ENCODE measurements around the gene FSHR.

The FSHR gene

GRCh38 chr2:49044350-49045079 is 109.8 kb downstream of the FSHR start:
- Mint-ChIP-seq H3K4me1 (no peaks in the 10 kb centered on the region), H3K27me3 (no peaks in the 10 kb centered on the region), H3K9me3 (peaks cover 11% of the 10 kb centered on the region), H3K36me3 (ENCODE audit: insufficient read depth) (no peaks in the 10 kb centered on the region), H3K27ac (ENCODE audit: low read depth) (no peak overlapping the region), H3K4me3 (no peak overlapping the region)
- DNase-seq (ENCODE audit: low spot score in 2 of 2) = no peak
- no peak for ATAC-seq (replicated peaks; ENCODE audit: extremely low read depth, poor library complexity, severe bottlenecking)

GRCh38 chr2:49043405-49043982 is 110.8 kb downstream of the FSHR start:
- Mint-ChIP-seq H3K9me3 (peaks cover 11% of the 10 kb centered on the region), H3K27me3 (no peaks in the 10 kb centered on the region), H3K36me3 (ENCODE audit: insufficient read depth) (no peaks in the 10 kb centered on the region), H3K4me3 (no peak overlapping the region), H3K27ac (ENCODE audit: low read depth) (no peak overlapping the region), H3K4me1 (no peaks in the 10 kb centered on the region)
- DNase-seq (ENCODE audit: low spot score in 2 of 2) (no peak), ATAC-seq (replicated peaks; ENCODE audit: extremely low read depth, poor library complexity, severe bottlenecking) (no peak)

- Mint-ChIP-seq H3K27me3 (no peaks in the 10 kb centered on the region), H3K4me3 (no peak overlapping the region)
- ATAC-seq (replicated peaks; ENCODE audit: extremely low read depth, poor library complexity, severe bottlenecking) = no peak
Observed at GRCh38 chr2:49042488-49042887, 111.8 kb downstream of the FSHR start.

DNA sequence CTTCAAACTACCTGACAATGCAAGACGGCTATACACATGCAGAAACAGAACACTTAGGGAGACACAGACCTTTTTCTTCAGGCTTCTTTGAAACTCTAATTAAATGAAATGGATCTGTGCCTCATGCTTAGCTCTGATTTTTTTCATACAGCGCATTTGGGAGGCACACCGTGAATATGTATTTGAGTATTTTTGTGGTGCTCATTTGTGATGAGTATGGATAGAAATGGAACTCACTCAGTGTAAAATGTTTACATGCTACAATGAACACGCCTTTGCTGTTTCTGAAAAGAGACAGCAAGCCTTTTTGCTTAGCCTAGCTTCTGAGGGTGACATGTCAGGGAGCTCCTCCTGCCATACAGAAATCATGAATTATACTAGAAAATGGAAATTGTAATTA is 113.3 kb downstream of the FSHR start:
- peaks cover 13% of the 10 kb centered on the region for H3K9me3 Mint-ChIP-seq
- no peak overlapping the region for H3K27ac Mint-ChIP-seq (ENCODE audit: low read depth)
- H3K27me3 Mint-ChIP-seq = no peaks in the 10 kb centered on the region
- H3K36me3 Mint-ChIP-seq (ENCODE audit: insufficient read depth) = no peaks in the 10 kb centered on the region
- no peaks in the 10 kb centered on the region for H3K4me1 Mint-ChIP-seq
- H3K4me3 Mint-ChIP-seq = no peak overlapping the region
- DNase-seq (ENCODE audit: low spot score in 2 of 2) = no peak
- no peak for ATAC-seq (replicated peaks; ENCODE audit: extremely low read depth, poor library complexity, severe bottlenecking)

More at GRCh38 chr2:49042488-49042887, 111.8 kb downstream of the FSHR start:
- H3K36me3 Mint-ChIP-seq (ENCODE audit: insufficient read depth) = no peaks in the 10 kb centered on the region
- no peak overlapping the region for H3K27ac Mint-ChIP-seq (ENCODE audit: low read depth)
- DNase-seq (ENCODE audit: low spot score in 2 of 2) = no peak
- peaks cover 11% of the 10 kb centered on the region for H3K9me3 Mint-ChIP-seq
- H3K4me1 Mint-ChIP-seq = no peaks in the 10 kb centered on the region

- H3K9me3 Mint-ChIP-seq = peaks cover 13% of the 10 kb centered on the region
- H3K27ac Mint-ChIP-seq (ENCODE audit: low read depth) = no peak overlapping the region
- no peak for ATAC-seq (replicated peaks; ENCODE audit: extremely low read depth, poor library complexity, severe bottlenecking)
- DNase-seq (ENCODE audit: low spot score in 2 of 2) = no peak
- no peaks in the 10 kb centered on the region for H3K4me1 Mint-ChIP-seq
- no peaks in the 10 kb centered on the region for H3K36me3 Mint-ChIP-seq (ENCODE audit: insufficient read depth)
- H3K27me3 Mint-ChIP-seq = no peaks in the 10 kb centered on the region
- no peak overlapping the region for H3K4me3 Mint-ChIP-seq
Observed at GRCh38 chr2:49037197-49037596, 117.1 kb downstream of the FSHR start.

DNA sequence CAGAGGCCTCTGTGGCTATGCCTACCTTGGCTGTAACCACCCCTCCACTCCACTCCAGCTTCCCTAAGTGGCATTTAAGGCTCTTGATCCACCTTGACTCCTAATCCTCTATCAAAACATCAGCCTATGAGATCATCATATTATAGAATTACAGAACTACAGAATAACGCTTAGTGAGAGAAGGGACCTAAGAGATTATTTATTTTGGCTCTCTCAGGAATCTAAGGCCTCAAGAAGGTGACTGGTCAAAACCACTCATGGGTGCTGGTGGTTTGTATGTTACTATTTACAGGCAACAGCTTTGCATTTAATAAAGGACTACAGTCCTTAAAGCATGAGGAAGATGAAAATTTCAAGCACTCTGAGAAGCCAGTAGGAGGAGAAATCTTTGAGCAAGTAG is 118.8 kb downstream of the FSHR start:
- ATAC-seq (replicated peaks; ENCODE audit: extremely low read depth, poor library complexity, severe bottlenecking) = no peak
- Mint-ChIP-seq H3K4me1 (no peaks in the 10 kb centered on the region), H3K36me3 (ENCODE audit: insufficient read depth) (no peaks in the 10 kb centered on the region), H3K27ac (ENCODE audit: low read depth) (no peak overlapping the region), H3K4me3 (no peak overlapping the region), H3K9me3 (peaks cover 15% of the 10 kb centered on the region), H3K27me3 (no peaks in the 10 kb centered on the region)
- DNase-seq (ENCODE audit: low spot score in 2 of 2) = no peak

GRCh38 chr2:49033394-49034185 is 120.7 kb downstream of the FSHR start:
- Mint-ChIP-seq H3K9me3 (peaks cover 14% of the 10 kb centered on the region), H3K27me3 (no peaks in the 10 kb centered on the region)
- DNase-seq (ENCODE audit: low spot score in 2 of 2) = no peak

DNA sequence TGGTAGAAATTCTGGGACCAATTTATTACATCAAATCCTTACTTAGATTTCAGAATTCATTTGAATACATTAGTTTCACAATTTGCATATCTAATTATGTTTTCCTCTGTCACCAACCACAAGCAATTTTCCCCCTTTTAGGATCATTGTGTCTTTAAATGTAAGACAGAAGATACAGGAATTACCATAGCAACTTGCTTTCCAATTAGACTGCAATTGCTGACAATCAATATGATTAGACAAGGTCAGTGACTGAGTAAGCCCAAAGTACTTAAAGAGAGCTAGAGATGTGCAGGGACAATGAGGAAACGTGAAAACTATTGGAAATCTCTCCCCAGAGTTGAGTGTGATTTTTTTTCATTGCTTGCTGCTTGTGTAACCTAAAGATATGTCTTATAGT is 121.4 kb downstream of the FSHR start:
- no peak overlapping the region for H3K4me3 Mint-ChIP-seq
- H3K27me3 Mint-ChIP-seq = no peaks in the 10 kb centered on the region
- no peak for DNase-seq (ENCODE audit: low spot score in 2 of 2)
- H3K36me3 Mint-ChIP-seq (ENCODE audit: insufficient read depth) = no peaks in the 10 kb centered on the region
- no peaks in the 10 kb centered on the region for H3K4me1 Mint-ChIP-seq
- no peak for ATAC-seq (replicated peaks; ENCODE audit: extremely low read depth, poor library complexity, severe bottlenecking)
- H3K27ac Mint-ChIP-seq (ENCODE audit: low read depth) = no peak overlapping the region
- peaks cover 14% of the 10 kb centered on the region for H3K9me3 Mint-ChIP-seq

More at GRCh38 chr2:49033394-49034185, 120.7 kb downstream of the FSHR start:
- no peak for ATAC-seq (replicated peaks; ENCODE audit: extremely low read depth, poor library complexity, severe bottlenecking)
- Mint-ChIP-seq H3K27ac (ENCODE audit: low read depth) (no peak overlapping the region), H3K4me3 (no peak overlapping the region), H3K36me3 (ENCODE audit: insufficient read depth) (no peaks in the 10 kb centered on the region), H3K4me1 (no peaks in the 10 kb centered on the region)

- Mint-ChIP-seq H3K27me3 (no peaks in the 10 kb centered on the region), H3K9me3 (peaks cover 12% of the 10 kb centered on the region)
- no peak for ATAC-seq (replicated peaks; ENCODE audit: extremely low read depth, poor library complexity, severe bottlenecking)
Observed at GRCh38 chr2:49032126-49032525, 122.2 kb downstream of the FSHR start.

GRCh38 chr2:49029406-49029805 is 124.9 kb downstream of the FSHR start:
- no peak for ATAC-seq (replicated peaks; ENCODE audit: extremely low read depth, poor library complexity, severe bottlenecking)

More at GRCh38 chr2:49032126-49032525, 122.2 kb downstream of the FSHR start:
- DNase-seq (ENCODE audit: low spot score in 2 of 2) = no peak
- no peak overlapping the region for H3K27ac Mint-ChIP-seq (ENCODE audit: low read depth)
- no peak overlapping the region for H3K4me3 Mint-ChIP-seq
- no peaks in the 10 kb centered on the region for H3K36me3 Mint-ChIP-seq (ENCODE audit: insufficient read depth)
- no peaks in the 10 kb centered on the region for H3K4me1 Mint-ChIP-seq

DNA sequence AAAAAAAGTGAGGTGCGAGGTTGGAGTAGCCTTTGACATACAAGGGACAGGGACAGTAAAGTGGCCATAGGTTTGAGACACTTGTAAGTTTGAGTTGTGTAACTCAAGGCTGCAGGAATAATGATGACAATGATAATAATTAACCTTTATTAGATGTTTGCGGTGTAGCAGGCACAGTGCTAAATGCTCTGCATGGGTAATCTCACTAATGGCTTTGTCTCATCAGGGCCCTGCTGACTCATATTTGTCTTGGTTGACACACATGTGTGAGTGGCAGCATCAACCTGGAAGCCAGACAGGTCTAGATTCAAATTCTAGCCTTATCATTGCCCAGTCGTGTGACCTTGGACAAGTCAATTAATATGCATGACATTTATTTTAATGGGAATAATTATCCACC is 126.2 kb downstream of the FSHR start:
- Mint-ChIP-seq H3K27me3 (no peaks in the 10 kb centered on the region), H3K4me1 (no peaks in the 10 kb centered on the region), H3K9me3 (peaks cover 17% of the 10 kb centered on the region), H3K4me3 (no peak overlapping the region), H3K36me3 (ENCODE audit: insufficient read depth) (no peaks in the 10 kb centered on the region), H3K27ac (ENCODE audit: low read depth) (no peak overlapping the region)
- DNase-seq (ENCODE audit: low spot score in 2 of 2) = no peak
- ATAC-seq (replicated peaks; ENCODE audit: extremely low read depth, poor library complexity, severe bottlenecking) = no peak

More at GRCh38 chr2:49029406-49029805, 124.9 kb downstream of the FSHR start:
- Mint-ChIP-seq H3K4me3 (no peak overlapping the region), H3K36me3 (ENCODE audit: insufficient read depth) (no peaks in the 10 kb centered on the region), H3K27me3 (no peaks in the 10 kb centered on the region), H3K4me1 (no peaks in the 10 kb centered on the region), H3K9me3 (peaks cover 17% of the 10 kb centered on the region), H3K27ac (ENCODE audit: low read depth) (no peak overlapping the region)
- no peak for DNase-seq (ENCODE audit: low spot score in 2 of 2)

- no peaks in the 10 kb centered on the region for H3K27me3 Mint-ChIP-seq
- no peaks in the 10 kb centered on the region for H3K4me1 Mint-ChIP-seq
- no peak overlapping the region for H3K4me3 Mint-ChIP-seq
- peaks cover 17% of the 10 kb centered on the region for H3K9me3 Mint-ChIP-seq
- no peaks in the 10 kb centered on the region for H3K36me3 Mint-ChIP-seq (ENCODE audit: insufficient read depth)
- H3K27ac Mint-ChIP-seq (ENCODE audit: low read depth) = no peak overlapping the region
- no peak for DNase-seq (ENCODE audit: low spot score in 2 of 2)
- no peak for ATAC-seq (replicated peaks; ENCODE audit: extremely low read depth, poor library complexity, severe bottlenecking)
Observed at GRCh38 chr2:49026706-49027105, 127.6 kb downstream of the FSHR start.

- H3K36me3 Mint-ChIP-seq (ENCODE audit: insufficient read depth) = no peaks in the 10 kb centered on the region
- no peaks in the 10 kb centered on the region for H3K9me3 Mint-ChIP-seq
- no peaks in the 10 kb centered on the region for H3K27me3 Mint-ChIP-seq
- no peaks in the 10 kb centered on the region for H3K4me1 Mint-ChIP-seq
- ATAC-seq (replicated peaks; ENCODE audit: extremely low read depth, poor library complexity, severe bottlenecking) = no peak
- no peak for DNase-seq (ENCODE audit: low spot score in 2 of 2)
- H3K4me3 Mint-ChIP-seq = no peak overlapping the region
- H3K27ac Mint-ChIP-seq (ENCODE audit: low read depth) = no peak overlapping the region
Observed at GRCh38 chr2:49021271-49021670, 133.0 kb downstream of the FSHR start.

All from central memory CD8-positive, alpha-beta T cell (primary cell).